Osteoblast (primary cell): ENCODE measurements around the gene ZDHHC7. TPM values are rescaled to one million over a fixed set of nuclear protein-coding genes. Genes with fewer than 3 reads are reported as not detected.

Experiments used
- DNase-seq: peaks from one replicate; pipeline ENCODE4 v3.0.0; 2011; ENCODE audit warnings: low spot score, mixed read lengths; ENCODE audit not compliant: insufficient read length; ENCODE audit errors: missing footprints
- H2AFZ ChIP-seq: 2 replicates; pipeline ENCODE4 v1.6.0; 2011; ENCODE audit warnings: mild to moderate bottlenecking, low read length
- H3K27ac ChIP-seq: 2 replicates; pipeline ENCODE4 v1.5.1; 2011; ENCODE audit warnings: mild to moderate bottlenecking, low read depth, low read length, moderate library complexity
- H3K27me3 ChIP-seq: 2 replicates; pipeline ENCODE4 v1.6.0; 2012; ENCODE audit warnings: mild to moderate bottlenecking, control low read depth, inconsistent platforms, low read length, moderate library complexity; ENCODE audit not compliant: insufficient read depth
- H3K36me3 ChIP-seq: 2 replicates; pipeline ENCODE4 v1.5.1; 2011; ENCODE audit warnings: mild to moderate bottlenecking, low read length, control low read depth, moderate library complexity; ENCODE audit not compliant: insufficient read depth
- H3K4me1 ChIP-seq: 2 replicates; pipeline ENCODE4 v1.5.1; 2011; ENCODE audit warnings: mild to moderate bottlenecking, low read length, control low read depth, moderate library complexity; ENCODE audit not compliant: insufficient read depth
- H3K4me2 ChIP-seq: 2 replicates; pipeline ENCODE4 v1.6.0; 2011; ENCODE audit warnings: mild to moderate bottlenecking, low read length; ENCODE audit not compliant: insufficient read depth
- H3K4me3 ChIP-seq: fragments of 200-600 bp; sonication (generic); 3 replicates; pipeline ENCODE4 v1.5.1; 2012; ENCODE audit warnings: mild to moderate bottlenecking, low read length, inconsistent platforms; ENCODE audit not compliant: insufficient read depth
- H3K79me2 ChIP-seq: 2 replicates; pipeline ENCODE4 v1.6.0; 2012; ENCODE audit warnings: mild to moderate bottlenecking, low read length, control low read depth, inconsistent platforms; ENCODE audit not compliant: insufficient read depth
- H3K9me3 ChIP-seq: 2 replicates; pipeline ENCODE4 v1.5.1; 2011; ENCODE audit warnings: low read depth, low read length, control low read depth
- H4K20me1 ChIP-seq: 2 replicates; pipeline ENCODE4 v1.6.0; 2012; ENCODE audit warnings: mild to moderate bottlenecking, low read length, control low read depth; ENCODE audit not compliant: insufficient read depth
- total RNA-seq: library from RNA; depleted of rRNA; stranded (reverse); fragments of >200 nt; gene quantifications from 2 replicates; pipeline ENCODE4 v1.2.3, GENCODE V29; 2012
- TF ChIP-seq, protein P1 (sequence below): IDR thresholded peaks from 2 replicates; pipeline ENCODE4 v1.5.1; 2011; ENCODE audit warnings: mild to moderate bottlenecking, low read depth, low read length, moderate library complexity; ENCODE audit errors: extremely low read depth

The ZDHHC7 gene
- total RNA-seq, 1 donor: 134 TPM

DNA sequence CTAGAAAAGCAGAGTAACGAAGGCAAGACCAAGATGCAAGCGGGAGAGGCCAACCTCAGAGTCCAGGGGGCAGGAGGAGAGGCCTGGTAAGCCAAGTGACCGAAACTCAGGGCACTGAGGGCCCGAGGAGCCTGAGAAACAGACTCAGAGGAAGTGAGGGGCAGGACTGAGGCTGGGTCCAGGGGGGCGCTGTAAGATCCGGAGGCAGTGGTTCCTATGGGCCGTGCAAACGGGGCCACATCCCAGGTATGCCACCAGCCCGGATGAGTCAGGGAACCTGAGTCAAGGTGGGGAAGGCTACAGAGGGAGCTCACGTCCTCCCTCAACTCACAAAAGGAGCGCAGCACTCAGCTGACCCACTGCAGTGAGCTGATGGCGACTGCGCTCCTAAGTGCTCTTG is 8.3 kb downstream of the ZDHHC7 start:
- no peak for DNase-seq
- peak overlapping the region; percentile 83 for H3K27ac ChIP-seq

DNA sequence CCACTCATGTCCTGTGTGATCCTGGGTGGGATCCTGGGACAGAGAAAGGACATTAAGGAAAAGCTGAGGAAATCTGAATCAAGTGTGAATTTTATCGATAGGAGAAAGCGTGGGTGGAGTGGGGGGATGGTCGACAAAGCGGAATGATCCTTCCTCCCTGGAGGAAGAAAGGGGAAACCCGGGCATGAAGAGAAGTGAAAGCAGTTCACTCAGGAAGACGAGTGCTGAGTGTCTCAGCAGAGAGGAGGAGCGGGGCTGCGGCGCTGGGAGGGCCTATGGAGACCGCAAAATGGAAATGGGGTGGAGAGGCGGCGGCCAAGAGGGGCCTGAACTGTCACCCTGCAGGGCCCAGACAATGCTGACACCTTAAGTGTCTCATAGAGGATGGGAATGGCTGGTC is 8.7 kb downstream of the ZDHHC7 start:
- peaks cover 3% of the 10 kb centered on the region for H4K20me1 ChIP-seq
- H3K4me3 ChIP-seq: peak overlapping the region; percentile 64
- H3K36me3 ChIP-seq: peaks cover 9% of the 10 kb centered on the region
- peak; percentile 88 for DNase-seq
- H2AFZ ChIP-seq: peak overlapping the region; percentile 14
- H3K79me2 ChIP-seq: peaks cover 90% of the 10 kb centered on the region
- H3K4me2 ChIP-seq: peak overlapping the region; percentile 96
- H3K27ac ChIP-seq: peak overlapping the region; percentile 83
- no peaks in the 10 kb centered on the region for H3K27me3 ChIP-seq
- H3K9me3 ChIP-seq: no peaks in the 10 kb centered on the region
- peaks cover 71% of the 10 kb centered on the region for H3K4me1 ChIP-seq
- TF ChIP-seq, protein P1, sequence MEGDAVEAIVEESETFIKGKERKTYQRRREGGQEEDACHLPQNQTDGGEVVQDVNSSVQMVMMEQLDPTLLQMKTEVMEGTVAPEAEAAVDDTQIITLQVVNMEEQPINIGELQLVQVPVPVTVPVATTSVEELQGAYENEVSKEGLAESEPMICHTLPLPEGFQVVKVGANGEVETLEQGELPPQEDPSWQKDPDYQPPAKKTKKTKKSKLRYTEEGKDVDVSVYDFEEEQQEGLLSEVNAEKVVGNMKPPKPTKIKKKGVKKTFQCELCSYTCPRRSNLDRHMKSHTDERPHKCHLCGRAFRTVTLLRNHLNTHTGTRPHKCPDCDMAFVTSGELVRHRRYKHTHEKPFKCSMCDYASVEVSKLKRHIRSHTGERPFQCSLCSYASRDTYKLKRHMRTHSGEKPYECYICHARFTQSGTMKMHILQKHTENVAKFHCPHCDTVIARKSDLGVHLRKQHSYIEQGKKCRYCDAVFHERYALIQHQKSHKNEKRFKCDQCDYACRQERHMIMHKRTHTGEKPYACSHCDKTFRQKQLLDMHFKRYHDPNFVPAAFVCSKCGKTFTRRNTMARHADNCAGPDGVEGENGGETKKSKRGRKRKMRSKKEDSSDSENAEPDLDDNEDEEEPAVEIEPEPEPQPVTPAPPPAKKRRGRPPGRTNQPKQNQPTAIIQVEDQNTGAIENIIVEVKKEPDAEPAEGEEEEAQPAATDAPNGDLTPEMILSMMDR: no peak

More for the DNA sequence above, 8.3 kb downstream of the ZDHHC7 start:
- Histone ChIP-seq H3K9me3 (no peaks in the 10 kb centered on the region), H4K20me1 (peaks cover 3% of the 10 kb centered on the region), H2AFZ (no peak overlapping the region), H3K79me2 (peaks cover 91% of the 10 kb centered on the region), H3K36me3 (peaks cover 13% of the 10 kb centered on the region), H3K4me1 (peaks cover 71% of the 10 kb centered on the region), H3K27me3 (no peaks in the 10 kb centered on the region), H3K4me3 (peak overlapping the region; percentile 64), H3K4me2 (peak overlapping the region; percentile 96)
- TF ChIP-seq, protein P1: no peak

DNA sequence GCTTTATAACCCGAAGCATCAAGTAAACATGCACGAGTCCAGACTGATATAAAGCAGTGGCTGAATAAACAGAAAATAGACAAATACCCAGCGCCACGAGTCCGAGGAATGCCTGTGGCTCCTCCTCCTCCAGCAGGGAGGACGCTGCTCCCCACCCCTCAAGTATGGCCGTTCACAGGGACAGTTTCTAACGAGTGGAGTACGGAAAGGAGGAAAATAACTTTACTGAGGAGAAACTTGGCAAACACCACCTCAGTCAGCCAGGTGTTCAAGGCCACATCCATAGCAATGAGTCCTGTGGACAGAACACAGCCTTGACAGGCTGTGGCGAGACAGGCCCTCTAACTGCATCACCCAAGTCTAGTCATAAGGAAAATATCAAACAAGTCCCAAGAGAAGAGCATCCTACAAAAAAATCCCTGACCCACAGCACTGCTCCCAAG is 9.2 kb downstream of the ZDHHC7 start:
- Histone ChIP-seq H3K27me3 (no peaks in the 10 kb centered on the region), H2AFZ (peak overlapping the region; percentile 14), H4K20me1 (peaks cover 3% of the 10 kb centered on the region), H3K4me2 (peak overlapping the region; percentile 96), H3K36me3 (peaks cover 9% of the 10 kb centered on the region), H3K4me1 (peaks cover 68% of the 10 kb centered on the region), H3K4me3 (peak overlapping the region; percentile 64), H3K27ac (peak overlapping the region; percentile 83), H3K79me2 (peaks cover 89% of the 10 kb centered on the region), H3K9me3 (no peaks in the 10 kb centered on the region)
- TF ChIP-seq, protein P1: no peak
- DNase-seq: peak; percentile 85

DNA sequence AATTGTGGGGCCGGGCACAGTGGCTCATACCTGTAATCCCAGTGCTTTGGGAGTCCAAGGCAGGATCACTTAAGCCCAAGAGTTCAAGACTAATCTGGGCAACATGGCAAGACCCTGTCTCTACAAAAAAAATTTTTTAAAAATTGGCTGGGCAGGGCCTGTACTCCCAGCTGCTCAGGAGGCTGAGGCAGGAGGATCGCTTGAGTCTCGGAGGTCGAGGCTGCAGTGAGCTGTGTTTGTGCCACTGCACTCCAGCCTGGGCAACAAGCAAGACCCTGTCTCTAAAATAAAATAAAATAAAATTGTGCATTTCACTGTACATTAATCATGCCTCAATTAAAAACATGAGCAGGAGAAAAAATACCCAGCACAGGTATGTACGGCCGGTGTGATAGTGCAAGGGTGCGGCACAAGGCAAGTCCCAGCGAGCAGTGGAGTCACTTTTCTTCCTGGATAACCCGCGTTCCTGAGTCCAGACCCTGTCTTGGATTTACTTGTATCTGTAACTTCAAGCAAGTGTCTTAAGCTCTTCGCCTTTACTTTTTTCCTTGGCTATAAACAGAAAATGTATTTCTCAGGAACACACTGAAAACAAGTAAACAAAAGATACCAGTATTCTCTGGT is 11.4 kb downstream of the ZDHHC7 start:
- no peak for DNase-seq

More for the DNA sequence above, 11.4 kb downstream of the ZDHHC7 start:
- H3K4me2 ChIP-seq: peak overlapping the region; percentile 45
- peaks cover 20% of the 10 kb centered on the region for H3K36me3 ChIP-seq
- no peak overlapping the region for H3K4me3 ChIP-seq
- H3K9me3 ChIP-seq: no peaks in the 10 kb centered on the region
- TF ChIP-seq, protein P1: no peak
- peaks cover 57% of the 10 kb centered on the region for H3K4me1 ChIP-seq
- H3K27me3 ChIP-seq: no peaks in the 10 kb centered on the region
- H3K79me2 ChIP-seq: peaks cover 91% of the 10 kb centered on the region
- peaks cover 3% of the 10 kb centered on the region for H4K20me1 ChIP-seq
- H3K27ac ChIP-seq: peak overlapping the region; percentile 83
- H2AFZ ChIP-seq: no peak overlapping the region
